ENCODE results near the gene COX15.
A peak's percentile ranks its signal among the peaks of the same experiment; 100 is the strongest.
"Not testable (repeated sequence)": the region's sequence is repeated elsewhere in the genome, so short reads cannot be mapped to it uniquely, and the experiment has no call there.

Gene COX15

DNA sequence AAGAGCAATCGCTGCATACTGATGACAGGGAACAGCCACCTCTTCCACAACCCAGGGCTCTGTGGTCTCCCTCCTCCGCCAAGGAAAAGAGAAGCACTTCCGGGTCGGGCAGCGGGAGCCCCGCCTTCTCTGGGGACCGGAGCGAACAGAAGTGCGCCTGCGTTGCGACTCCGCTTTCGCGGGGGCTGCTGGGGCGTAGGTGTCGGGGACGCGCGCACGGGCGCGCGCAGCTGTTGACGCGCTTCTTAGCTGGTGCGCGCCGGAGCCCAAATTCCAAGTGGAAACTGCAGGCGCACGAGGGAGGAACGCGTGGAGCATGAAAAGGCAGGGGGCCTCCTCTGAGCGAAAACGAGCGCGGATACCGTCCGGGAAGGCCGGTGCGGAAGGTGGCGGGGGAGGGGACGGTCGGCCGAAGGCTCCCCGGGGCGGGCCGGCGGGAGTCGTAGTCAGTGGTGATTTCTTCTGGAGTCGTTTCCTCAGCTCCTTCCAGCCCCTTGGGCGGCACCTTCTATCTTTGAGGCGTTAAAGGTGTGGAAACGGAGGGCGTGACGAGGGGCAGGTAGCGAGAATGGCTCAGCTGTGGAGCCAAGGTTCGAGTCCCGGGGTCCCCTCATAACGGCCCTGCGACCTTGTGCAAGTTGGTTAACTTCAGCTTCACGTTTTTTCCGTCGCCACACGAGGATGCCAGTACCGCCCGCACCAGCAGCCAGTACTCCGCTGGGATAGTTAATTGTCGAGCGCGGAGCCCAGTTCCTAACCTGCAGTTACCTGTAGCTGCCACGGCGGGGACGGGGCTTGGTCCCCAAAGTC, at the start of gene COX15, which contains the start of gene CUTC:
Gene COX15, minus strand, starts transcription at position 95 of the 810 bp plus-strand sequence. Its CDS starts 78 bp downstream, at position 17.
Gene CUTC, plus strand, starts transcription at position 202 of the 810 bp plus-strand sequence. Its CDS starts 115 bp downstream, at position 317.
- DNase-seq (ENCODE audit: low read depth, low spot score) = peak; percentile 92

DNA sequence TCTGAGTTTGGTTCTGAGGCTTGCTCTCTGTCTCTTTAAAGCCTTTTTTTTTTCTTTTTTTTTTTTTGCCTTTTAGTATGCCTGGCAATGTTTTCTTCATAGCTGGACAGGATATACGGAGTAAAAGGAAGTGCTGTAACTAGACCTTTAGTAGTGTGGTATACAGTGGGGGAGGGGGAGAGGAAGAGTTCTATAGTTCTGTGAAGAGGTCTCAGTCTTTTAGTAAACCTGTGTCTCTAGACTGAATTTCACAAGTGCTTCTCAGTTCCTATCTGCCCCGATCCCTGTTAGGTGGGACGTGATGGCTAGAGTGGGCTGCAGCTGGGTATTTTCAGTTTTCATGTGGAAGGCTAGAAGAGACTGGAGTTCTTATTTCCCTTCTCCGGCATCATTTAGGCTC, 47.4 kb upstream of the COX15 start:
- DNase-seq (ENCODE audit: low read depth, low spot score) = no peak

- DNase-seq (ENCODE audit: low read depth, low spot score) = no peak
These were observed 46.2 kb upstream of the COX15 start for GRCh38 chr10:99777918-99778714.

GRCh38 chr10:99775850-99776249, 43.9 kb upstream of the COX15 start:
- peak; percentile 23 for DNase-seq (ENCODE audit: low read depth, low spot score)

DNA sequence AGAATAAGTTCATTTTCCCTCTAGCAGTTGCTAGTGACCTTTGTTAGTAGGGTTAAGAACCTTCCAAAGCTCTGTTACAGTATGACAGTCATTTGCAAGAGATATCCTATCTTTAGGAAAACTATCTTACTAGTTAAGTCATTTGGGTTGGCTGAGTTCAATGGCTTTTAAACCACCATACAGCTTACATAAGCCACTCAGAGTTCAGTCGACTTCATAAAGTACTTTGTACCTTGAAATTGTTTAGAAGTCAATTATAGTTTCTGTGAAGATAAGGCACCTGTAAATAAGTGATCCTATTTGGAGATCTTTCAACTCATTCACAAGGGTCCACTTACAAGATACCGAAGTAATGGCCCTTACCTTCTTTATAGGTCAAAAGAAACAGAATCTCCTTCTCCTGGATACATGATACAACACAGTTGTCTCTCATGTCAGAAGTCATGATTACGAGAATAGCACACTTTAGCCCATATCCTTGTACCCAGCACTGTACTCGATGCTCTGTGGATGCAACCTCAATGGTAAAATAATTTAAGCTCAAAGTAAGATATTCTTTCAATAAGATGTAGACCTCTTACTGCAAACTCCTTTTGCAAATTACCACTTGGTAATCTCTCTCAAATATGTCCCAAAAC, 38.6 kb upstream of the COX15 start:
- no peak for DNase-seq (ENCODE audit: low read depth, low spot score)

DNA sequence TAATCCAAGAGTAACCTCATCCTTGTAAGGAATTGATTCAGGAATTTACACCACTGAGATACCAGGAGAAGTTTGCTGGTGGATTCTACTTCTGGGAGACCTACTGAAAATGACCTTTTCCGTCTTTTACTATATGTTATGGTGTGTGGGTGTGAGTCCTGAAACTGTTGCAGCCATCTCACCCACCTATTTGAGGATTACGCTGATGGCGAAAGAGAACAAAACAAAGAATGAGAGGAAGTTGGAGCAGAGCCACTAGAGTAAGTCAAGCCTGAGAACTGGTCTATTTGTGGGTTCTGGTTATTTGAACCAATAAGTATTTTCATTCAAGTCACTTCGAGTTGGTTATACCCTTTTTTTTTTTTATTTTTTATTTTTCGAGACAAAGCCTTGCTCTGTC, 37.8 kb upstream of the COX15 start:
- DNase-seq (ENCODE audit: low read depth, low spot score) = no peak

GRCh38 chr10:99768556-99768955, 36.6 kb upstream of the COX15 start:
- DNase-seq (ENCODE audit: low read depth, low spot score) = no peak

DNA sequence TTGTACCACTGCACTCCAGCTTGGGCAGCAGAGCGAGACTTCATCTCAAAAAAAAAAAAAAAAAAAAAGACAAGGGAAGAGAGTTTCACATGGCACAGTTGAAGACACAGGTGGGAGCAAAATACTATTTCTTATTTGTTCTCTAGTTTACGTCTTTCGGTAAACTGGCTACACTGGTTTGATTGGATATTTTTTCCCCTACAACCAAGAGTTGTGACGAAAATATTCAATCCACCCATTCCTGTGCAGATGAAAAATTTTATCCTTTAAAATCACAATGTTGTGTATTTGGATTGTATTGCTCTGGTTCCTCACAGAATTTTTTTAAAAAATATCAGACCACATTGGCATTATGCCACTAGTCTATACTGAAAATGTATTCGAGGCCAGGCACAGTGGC, 36.0 kb upstream of the COX15 start:
- DNase-seq (ENCODE audit: low read depth, low spot score) = no peak

GRCh38 chr10:99766302-99766681, 34.4 kb upstream of the COX15 start:
- DNase-seq (ENCODE audit: low read depth, low spot score) = no peak

DNA sequence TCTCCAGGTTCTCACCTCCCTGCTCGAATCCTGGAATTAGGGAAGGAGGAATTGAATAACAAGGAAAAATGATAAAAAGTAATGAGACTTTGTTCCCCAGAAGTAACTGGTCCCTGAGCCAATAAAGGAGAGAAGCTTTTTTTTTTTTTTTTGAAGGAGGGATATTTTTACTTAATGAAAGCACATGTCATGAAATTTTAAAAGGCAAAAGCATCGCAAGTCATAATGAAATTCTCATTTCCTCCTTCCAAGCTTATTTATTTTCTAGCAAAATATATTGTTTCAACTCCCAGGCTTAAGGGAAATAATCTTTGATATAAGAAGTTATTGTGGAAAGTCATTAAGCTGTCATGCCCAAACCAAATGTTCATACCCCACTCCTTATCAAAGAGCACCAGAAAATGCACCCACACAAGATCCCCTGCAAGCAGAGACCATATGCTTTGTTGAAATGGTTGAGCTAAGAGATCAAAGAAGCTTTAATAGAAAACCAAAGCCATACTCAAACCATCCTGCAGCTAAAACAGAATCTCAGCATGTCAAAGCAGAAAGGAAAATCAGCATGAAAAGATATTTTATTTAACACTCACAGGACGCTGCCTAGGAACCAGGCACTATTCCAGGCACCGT, 33.9 kb upstream of the COX15 start:
- DNase-seq (ENCODE audit: low read depth, low spot score) = no peak

GRCh38 chr10:99761365-99761764, 29.4 kb upstream of the COX15 start:
- DNase-seq (ENCODE audit: low read depth, low spot score) = no peak

DNA sequence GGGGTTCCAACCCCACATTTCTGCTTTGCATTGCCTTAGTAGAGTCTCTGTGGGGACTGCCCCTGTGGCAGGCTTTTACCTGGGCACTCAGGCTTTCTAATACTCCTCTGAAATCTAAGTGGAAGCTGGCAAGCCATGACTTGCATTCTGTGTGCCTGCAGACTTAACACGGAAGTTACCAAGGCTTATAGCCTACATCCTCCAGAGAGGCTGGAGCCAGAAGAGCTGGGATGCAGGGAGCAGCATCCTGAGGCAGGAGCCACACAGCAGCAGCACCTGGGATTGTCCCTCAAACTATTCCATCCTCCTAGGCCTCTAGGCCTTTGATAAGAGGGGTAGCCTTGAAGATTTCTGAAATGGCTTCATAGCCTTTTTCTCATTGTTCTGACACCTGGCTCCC, 28.4 kb upstream of the COX15 start:
- no peak for DNase-seq (ENCODE audit: low read depth, low spot score)

DNA sequence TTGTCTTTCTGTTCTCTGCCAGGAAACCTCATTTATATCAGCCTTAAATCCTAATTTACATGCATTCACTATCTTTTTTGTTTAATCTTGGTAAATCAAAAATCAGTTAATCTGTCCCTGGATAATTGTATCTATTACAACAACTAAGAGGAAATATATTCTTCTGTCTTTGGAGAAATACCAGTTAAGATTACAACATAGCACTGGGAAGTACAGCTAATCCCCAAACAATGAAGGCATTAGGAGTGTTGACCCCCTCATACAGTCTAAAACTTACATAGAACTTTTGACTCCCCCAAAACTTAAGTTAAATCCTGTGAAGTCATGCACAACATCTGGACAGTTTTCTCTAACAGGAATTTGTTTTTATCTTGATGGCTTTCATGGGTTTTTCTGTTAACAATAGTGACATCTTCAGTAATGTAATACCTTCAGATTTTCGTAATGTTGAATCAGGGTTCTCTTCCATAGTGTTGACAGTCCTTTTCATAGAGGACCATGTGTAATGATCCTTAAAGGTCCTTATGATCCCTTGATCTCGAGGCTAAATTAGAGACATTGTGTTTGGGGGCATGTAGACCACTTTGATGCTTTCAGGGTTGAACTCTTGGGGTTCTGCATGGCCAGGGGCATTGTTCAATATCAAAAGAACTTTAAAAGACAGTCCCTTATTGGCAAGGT, 26.4 kb upstream of the COX15 start:
- DNase-seq (ENCODE audit: low read depth, low spot score) = no peak

GRCh38 chr10:99756159-99756558, 24.2 kb upstream of the COX15 start:
- no peak for DNase-seq (ENCODE audit: low read depth, low spot score)

DNA sequence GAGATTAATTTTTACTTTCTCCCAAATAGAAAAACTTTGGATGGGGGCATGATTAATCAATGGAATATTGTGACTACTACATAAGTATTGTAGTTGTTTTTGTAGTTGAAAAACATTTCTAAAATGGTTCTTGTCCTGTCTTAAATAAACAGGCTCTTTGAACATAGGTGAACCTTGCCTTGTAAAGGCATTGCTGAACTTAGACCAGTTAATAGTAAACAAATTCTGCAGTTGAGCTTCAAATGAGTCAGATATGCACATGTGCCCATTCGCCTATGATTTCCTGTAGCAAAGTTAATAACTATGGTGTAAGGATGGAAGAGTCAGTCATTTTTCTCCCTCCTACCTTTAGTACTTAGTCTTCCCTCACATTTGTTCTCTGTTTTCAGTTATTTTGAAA, 22.7 kb upstream of the COX15 start:
- DNase-seq (ENCODE audit: low read depth, low spot score) = no peak

- DNase-seq (ENCODE audit: low read depth, low spot score) = no peak
These were observed 18.7 kb upstream of the COX15 start for GRCh38 chr10:99750641-99751040.

DNA sequence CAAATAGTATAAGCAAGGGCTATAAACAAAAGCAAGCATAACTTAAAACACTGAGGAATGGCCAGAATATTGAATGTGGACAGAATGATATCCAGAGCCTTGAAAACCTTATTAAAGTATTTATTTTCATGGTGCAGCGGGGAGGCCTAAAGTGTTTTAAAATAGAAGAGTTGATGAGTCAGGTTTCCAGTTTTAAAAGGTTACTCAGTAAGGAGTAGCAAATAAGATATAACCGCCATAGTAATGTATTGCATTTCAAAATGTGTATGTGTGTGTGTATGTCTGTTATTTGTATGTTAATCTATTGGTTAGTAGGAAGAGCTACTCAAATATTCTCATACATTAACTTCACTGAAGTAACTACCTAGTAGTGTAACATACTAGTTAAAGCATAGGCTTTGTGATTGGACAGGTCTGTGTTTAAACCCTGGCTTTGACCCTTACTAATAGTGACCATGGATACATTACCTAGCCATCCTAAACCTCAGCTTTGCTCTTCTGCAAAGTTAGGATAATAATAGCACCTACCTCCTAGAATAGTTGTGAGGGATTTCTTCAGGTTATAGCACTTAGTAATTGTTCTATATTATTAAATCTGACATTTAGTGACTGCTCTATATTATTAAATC, 17.0 kb upstream of the COX15 start:
- no peak for DNase-seq (ENCODE audit: low read depth, low spot score)

GRCh38 chr10:99746166-99746565, 14.2 kb upstream of the COX15 start:
- DNase-seq (ENCODE audit: low read depth, low spot score) = not testable (repeated sequence)

DNA sequence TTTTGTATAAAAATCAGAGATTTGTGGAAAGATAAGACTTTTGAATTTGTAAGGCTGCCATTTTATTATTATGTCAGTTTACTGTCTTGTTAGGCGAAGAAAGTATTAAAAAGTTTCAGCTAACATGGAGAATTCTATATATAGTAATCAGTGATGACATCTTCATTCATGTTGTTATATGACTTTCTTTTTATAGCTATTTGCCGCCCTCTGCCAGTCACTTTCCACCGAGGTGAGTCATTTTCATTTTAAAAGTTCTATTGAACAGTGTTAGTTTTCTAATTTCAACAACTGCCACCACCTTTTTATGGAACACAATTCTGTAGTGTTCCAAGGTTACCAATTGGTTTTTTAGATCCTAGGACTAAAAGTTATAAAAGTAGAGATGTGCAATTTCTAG, 11.9 kb upstream of the COX15 start:
- DNase-seq (ENCODE audit: low read depth, low spot score) = no peak

DNA sequence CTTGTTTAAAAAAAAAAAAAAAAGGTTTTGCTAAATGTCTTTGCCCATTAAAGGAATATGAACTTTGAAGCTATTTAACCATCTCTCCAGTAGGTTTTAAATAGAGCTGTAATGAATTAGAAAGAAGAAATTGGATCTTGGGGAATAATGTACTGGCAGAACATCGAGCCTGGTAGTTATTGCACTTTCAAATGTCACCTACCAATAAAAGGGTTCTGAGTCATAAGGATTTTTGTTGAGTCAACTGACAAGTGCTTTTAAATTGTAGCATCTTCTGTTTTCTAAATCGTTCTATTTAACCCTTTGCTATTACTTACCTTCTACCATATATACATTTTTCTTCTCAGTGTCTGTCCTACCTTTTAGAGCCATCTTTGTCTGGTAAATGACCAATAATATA, 10.8 kb upstream of the COX15 start:
- no peak for DNase-seq (ENCODE audit: low read depth, low spot score)

- no peak for DNase-seq (ENCODE audit: low read depth, low spot score)
These were observed 10.3 kb upstream of the COX15 start for GRCh38 chr10:99742254-99742653.

Data from smooth muscle cell of the brain vasculature (primary cell).